DOHH2 (cell line): Measurements from ENCODE around the gene POC1B.

ENCODE experiments used
- H3F3A ChIP-seq: fragments of 200-600 bp; sonication (generic), shearing (Covaris generic); 2 replicates; pipeline ENCODE4 v1.6.0; 2016; ENCODE audit warnings: antibody characterized with exemption, mild to moderate bottlenecking; ENCODE audit not compliant: control insufficient read depth, insufficient read depth
- H3K27ac ChIP-seq: fragments of 200-600 bp; sonication (generic); 2 replicates; pipeline ENCODE4 v1.5.1; 2014; ENCODE audit warnings: low read depth, mild to moderate bottlenecking, low read length, moderate library complexity
- H3K27me3 ChIP-seq: fragments of 200-600 bp; sonication (generic); 2 replicates; pipeline ENCODE4 v1.6.1; 2014; ENCODE audit warnings: mild to moderate bottlenecking, low read length, mixed read lengths; ENCODE audit not compliant: control insufficient read depth
- H3K36me3 ChIP-seq: fragments of 200-600 bp; sonication (generic); 2 replicates; pipeline ENCODE4 v1.6.1; 2014; ENCODE audit warnings: mild to moderate bottlenecking, low read length, moderate library complexity, mixed read lengths; ENCODE audit not compliant: control insufficient read depth
- H3K4me1 ChIP-seq: fragments of 200-600 bp; sonication (generic); 2 replicates; pipeline ENCODE4 v1.6.1; 2014; ENCODE audit warnings: mild to moderate bottlenecking, low read length, mixed read lengths; ENCODE audit not compliant: control insufficient read depth
- H3K4me2 ChIP-seq: fragments of 200-600 bp; sonication (generic); 2 replicates; pipeline ENCODE4 v1.6.0; 2014; ENCODE audit warnings: mild to moderate bottlenecking, low read length, moderate library complexity
- H3K4me3 ChIP-seq: fragments of 200-600 bp; sonication (generic); 2 replicates; pipeline ENCODE4 v1.5.1; 2014; ENCODE audit warnings: mild to moderate bottlenecking, low read length, mixed read lengths
- H3K79me2 ChIP-seq: fragments of 200-600 bp; sonication (generic); 2 replicates; pipeline ENCODE4 v1.6.1; 2014; ENCODE audit warnings: mild to moderate bottlenecking, low read length, mixed read lengths; ENCODE audit not compliant: control insufficient read depth
- H3K9me2 ChIP-seq: fragments of 200-600 bp; sonication (generic); replicated peaks from 2 replicates; pipeline ENCODE4 v1.6.1; 2014; ENCODE audit warnings: mild to moderate bottlenecking, low read length, mixed read lengths; ENCODE audit not compliant: control insufficient read depth
- H3K9me3 ChIP-seq: fragments of 200-600 bp; sonication (generic); 2 replicates; pipeline ENCODE4 v1.6.1; 2014; ENCODE audit warnings: antibody characterized with exemption, low read length, mixed read lengths; ENCODE audit not compliant: control insufficient read depth, insufficient read depth
- H4K20me1 ChIP-seq: fragments of 200-600 bp; sonication (generic); 2 replicates; pipeline ENCODE4 v1.6.0; 2014; ENCODE audit warnings: low read depth, mild to moderate bottlenecking, antibody characterized with exemption, low read length, moderate library complexity; ENCODE audit not compliant: control insufficient read depth, insufficient read depth
- EZH2phosphoT487 ChIP-seq: fragments of 200-600 bp; sonication (generic); IDR thresholded peaks from 2 replicates; pipeline ENCODE4 v1.6.1; 2017; ENCODE audit warnings: borderline replicate concordance, mild to moderate bottlenecking, antibody characterized with exemption, low read length, moderate library complexity, mixed read lengths
- TF ChIP-seq, protein P1 (sequence below): fragments of 200-600 bp; sonication (generic); IDR thresholded peaks from one replicate; pipeline ENCODE4 v1.5.1; 2014; ENCODE audit warnings: antibody characterized with exemption, mild to moderate bottlenecking, low read depth, low read length; ENCODE audit not compliant: poor library complexity, severe bottlenecking

Gene POC1B

DNA sequence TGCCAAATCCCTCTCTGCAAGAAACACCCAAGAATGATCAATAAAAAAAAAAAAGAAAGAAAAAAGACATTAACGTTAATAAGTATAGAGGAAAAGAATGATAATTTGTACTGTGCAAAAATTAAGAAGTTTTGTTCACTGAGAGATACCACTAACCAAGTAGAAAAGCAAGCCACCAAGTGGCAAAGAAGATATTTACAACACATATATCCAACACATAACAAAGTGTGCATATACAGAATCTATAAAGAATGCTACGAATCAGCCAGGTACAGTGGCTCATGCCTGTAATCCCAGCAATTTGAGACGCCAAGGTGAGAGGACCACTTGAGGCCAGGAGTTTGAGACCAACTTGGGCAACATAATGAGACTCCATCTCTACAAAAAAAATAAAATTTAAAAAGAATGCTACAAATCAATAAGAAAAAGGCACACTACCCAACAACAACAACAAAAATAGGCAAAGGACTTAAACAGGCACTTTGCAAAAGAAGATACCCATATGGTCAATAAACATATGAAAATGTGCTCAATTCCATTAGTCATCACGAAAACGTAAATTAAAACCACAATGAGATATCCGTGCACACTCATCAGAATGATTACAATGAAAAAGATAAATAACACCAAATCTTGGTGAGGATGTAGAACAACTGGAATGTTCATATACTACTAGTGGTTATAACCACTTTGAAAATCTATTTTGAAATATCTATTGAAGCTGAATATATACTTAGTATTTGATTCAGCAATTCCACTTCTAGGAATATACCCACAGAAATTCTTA is 21.1 kb downstream of the POC1B start:
- no peak overlapping the region for H3K4me3 ChIP-seq
- TF ChIP-seq, protein P1, sequence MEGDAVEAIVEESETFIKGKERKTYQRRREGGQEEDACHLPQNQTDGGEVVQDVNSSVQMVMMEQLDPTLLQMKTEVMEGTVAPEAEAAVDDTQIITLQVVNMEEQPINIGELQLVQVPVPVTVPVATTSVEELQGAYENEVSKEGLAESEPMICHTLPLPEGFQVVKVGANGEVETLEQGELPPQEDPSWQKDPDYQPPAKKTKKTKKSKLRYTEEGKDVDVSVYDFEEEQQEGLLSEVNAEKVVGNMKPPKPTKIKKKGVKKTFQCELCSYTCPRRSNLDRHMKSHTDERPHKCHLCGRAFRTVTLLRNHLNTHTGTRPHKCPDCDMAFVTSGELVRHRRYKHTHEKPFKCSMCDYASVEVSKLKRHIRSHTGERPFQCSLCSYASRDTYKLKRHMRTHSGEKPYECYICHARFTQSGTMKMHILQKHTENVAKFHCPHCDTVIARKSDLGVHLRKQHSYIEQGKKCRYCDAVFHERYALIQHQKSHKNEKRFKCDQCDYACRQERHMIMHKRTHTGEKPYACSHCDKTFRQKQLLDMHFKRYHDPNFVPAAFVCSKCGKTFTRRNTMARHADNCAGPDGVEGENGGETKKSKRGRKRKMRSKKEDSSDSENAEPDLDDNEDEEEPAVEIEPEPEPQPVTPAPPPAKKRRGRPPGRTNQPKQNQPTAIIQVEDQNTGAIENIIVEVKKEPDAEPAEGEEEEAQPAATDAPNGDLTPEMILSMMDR, result no peak
- TF ChIP-seq EZH2phosphoT487, result no peak
- no peaks in the 10 kb centered on the region for H3K27me3 ChIP-seq
- no peaks in the 10 kb centered on the region for H3K36me3 ChIP-seq
- no peaks in the 10 kb centered on the region for H3K9me2 ChIP-seq
- H3K4me2 ChIP-seq, result no peak overlapping the region
- no peaks in the 10 kb centered on the region; the same call in 1 of the 2 replicates for H4K20me1 ChIP-seq
- no peak overlapping the region for H3K27ac ChIP-seq
- H3K4me1 ChIP-seq, result no peaks in the 10 kb centered on the region
- H3F3A ChIP-seq, result no peaks in the 10 kb centered on the region
- no peaks in the 10 kb centered on the region for H3K79me2 ChIP-seq
- no peaks in the 10 kb centered on the region for H3K9me3 ChIP-seq

DNA sequence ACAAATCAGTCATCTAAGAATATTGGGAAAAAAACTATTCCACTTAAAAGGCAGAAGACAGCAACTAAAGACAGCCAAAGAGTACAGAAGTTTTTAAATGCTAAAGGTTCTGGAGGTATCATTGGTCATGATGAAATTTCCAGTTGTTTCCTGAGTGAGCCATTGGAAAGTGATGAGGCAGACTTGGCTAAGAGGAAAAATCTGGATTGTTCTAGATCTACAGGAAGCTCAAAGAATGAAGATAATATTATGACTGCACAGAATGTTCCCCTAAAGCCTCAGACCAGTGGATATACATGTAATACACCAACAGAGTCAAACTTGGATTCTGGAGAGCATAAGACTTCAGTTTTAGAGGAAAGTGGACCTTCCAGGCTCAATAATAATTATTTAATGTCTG is 24.1 kb downstream of the POC1B start:
- no peak overlapping the region for H3K4me3 ChIP-seq
- no peaks in the 10 kb centered on the region for H3F3A ChIP-seq
- no peaks in the 10 kb centered on the region for H3K9me3 ChIP-seq
- H3K27ac ChIP-seq, result no peak overlapping the region
- H4K20me1 ChIP-seq, result no peaks in the 10 kb centered on the region
- H3K79me2 ChIP-seq, result no peaks in the 10 kb centered on the region
- H3K27me3 ChIP-seq, result no peaks in the 10 kb centered on the region
- no peaks in the 10 kb centered on the region for H3K36me3 ChIP-seq
- TF ChIP-seq, protein P1, result no peak
- no peak for TF ChIP-seq EZH2phosphoT487
- no peak overlapping the region for H3K4me2 ChIP-seq
- H3K4me1 ChIP-seq, result no peaks in the 10 kb centered on the region
- no peaks in the 10 kb centered on the region for H3K9me2 ChIP-seq

DNA sequence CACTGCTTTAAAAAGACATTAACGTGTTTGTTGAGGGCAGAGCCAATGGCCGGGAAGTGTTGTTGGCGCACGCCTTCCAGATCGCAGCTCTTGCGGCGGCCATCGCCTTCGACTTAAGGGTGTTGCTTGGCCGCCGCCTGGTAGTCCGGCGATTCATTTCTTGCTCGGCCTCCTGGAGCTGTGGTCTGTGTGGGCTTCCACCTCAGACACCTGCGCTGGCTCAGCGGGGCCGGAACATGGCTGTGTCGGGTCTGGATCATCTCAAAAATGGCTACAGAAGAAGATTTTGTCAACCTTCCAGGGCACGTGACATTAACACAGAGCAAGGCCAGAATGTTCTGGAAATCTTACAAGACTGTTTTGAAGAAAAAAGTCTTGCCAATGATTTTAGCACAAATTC is 26.0 kb downstream of the POC1B start:
- Histone ChIP-seq H3K9me3 (no peaks in the 10 kb centered on the region), H4K20me1 (no peaks in the 10 kb centered on the region), H3K4me3 (no peak overlapping the region), H3K4me1 (no peaks in the 10 kb centered on the region), H3K4me2 (no peak overlapping the region), H3K27me3 (no peaks in the 10 kb centered on the region), H3K27ac (no peak overlapping the region), H3K9me2 (no peaks in the 10 kb centered on the region), H3F3A (no peaks in the 10 kb centered on the region), H3K79me2 (no peaks in the 10 kb centered on the region), H3K36me3 (no peaks in the 10 kb centered on the region; the same call in 1 of the 2 replicates)
- TF ChIP-seq EZH2phosphoT487, result no peak
- TF ChIP-seq, protein P1, result no peak
